PC-3 (cell line): Measurements from ENCODE around the gene TTLL4.

Experiments used
- EZH2 ChIP-seq: fragments of 300-600 bp; sonication (generic); IDR thresholded peaks from one replicate; pipeline ENCODE4 v1.6.1; 2017; ENCODE audit warnings: antibody characterized with exemption, mild to moderate bottlenecking, low read length; ENCODE audit not compliant: unreplicated experiment
- EZH2phosphoT487 ChIP-seq: fragments of 300-600 bp; sonication (generic); IDR thresholded peaks from 2 replicates; pipeline ENCODE4 v1.6.1; 2018; ENCODE audit warnings: mild to moderate bottlenecking, antibody characterized with exemption, low read length, borderline replicate concordance
- TF ChIP-seq, protein P1 (sequence below): fragments of 300-600 bp; sonication (generic); conservative IDR thresholded peaks from 2 replicates; pipeline ENCODE4 v1.5.1; 2017; ENCODE audit warnings: antibody characterized with exemption, low read depth, mild to moderate bottlenecking, low read length

GRCh38 chr2:218781691-218782527, 71.3 kb downstream of the TTLL4 start, which contains the start of gene CYP27A1:
- TF ChIP-seq, protein P1, sequence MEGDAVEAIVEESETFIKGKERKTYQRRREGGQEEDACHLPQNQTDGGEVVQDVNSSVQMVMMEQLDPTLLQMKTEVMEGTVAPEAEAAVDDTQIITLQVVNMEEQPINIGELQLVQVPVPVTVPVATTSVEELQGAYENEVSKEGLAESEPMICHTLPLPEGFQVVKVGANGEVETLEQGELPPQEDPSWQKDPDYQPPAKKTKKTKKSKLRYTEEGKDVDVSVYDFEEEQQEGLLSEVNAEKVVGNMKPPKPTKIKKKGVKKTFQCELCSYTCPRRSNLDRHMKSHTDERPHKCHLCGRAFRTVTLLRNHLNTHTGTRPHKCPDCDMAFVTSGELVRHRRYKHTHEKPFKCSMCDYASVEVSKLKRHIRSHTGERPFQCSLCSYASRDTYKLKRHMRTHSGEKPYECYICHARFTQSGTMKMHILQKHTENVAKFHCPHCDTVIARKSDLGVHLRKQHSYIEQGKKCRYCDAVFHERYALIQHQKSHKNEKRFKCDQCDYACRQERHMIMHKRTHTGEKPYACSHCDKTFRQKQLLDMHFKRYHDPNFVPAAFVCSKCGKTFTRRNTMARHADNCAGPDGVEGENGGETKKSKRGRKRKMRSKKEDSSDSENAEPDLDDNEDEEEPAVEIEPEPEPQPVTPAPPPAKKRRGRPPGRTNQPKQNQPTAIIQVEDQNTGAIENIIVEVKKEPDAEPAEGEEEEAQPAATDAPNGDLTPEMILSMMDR = no peak
- TF ChIP-seq EZH2phosphoT487 (no peak), EZH2 (no peak)
